Right lobe of liver (tissue), 4 donors: ENCODE data around the gene NR5A2.

ENCODE experiments used
- CTCF ChIP-seq, 4 donors: fragments of 200-600 bp in 3 of 4; fragments of 450-650 bp in 1 of 4; IDR thresholded peaks; one replicate each; pipeline versions ENCODE4 v1.5.1 to v1.8.0; 2016 to 2022; ENCODE audit warnings: antibody characterized with exemption in 4 of 4, mild to moderate bottlenecking in 2 of 4
- POLR2A ChIP-seq: fragments of 450-650 bp; IDR thresholded peaks from one replicate; pipeline ENCODE4 v1.6.1; 2017; ENCODE audit warnings: antibody characterized with exemption, mild to moderate bottlenecking
- donor health status: DM: no; HTN: no; CAD: no.
- donor health status: DM: no; HTN: no; CAD: no.
- donor health status: DM: no; HTN: yes; CAD: no.

GRCh38 chr1:199982606-199983005, 44.9 kb upstream of the NR5A2 start:
- TF ChIP-seq CTCF (IDR thresholded peaks at IDR 0.05) (no peak), POLR2A (no peak)
